ENCODE measurements around the gene CDS2. TPM values are rescaled to one million over a fixed set of nuclear protein-coding genes. Genes with fewer than 3 reads are reported as not detected.
A peak's percentile ranks its signal among the peaks of the same experiment; 100 is the strongest.

CDS2 gene
- total and polyA plus RNA-seq, 8 donors = 2.1 to 88.1 (median 14.7) TPM

- intact Hi-C loops (cut with DNase I; ENCODE audit: low total_unique reads) = no loop called here
- Histone ChIP-seq H3K4me3 (no peak overlapping the region), H3K9me3 (no peaks in the 10 kb centered on the region), H3K4me1 (no peaks in the 10 kb centered on the region), H3K27me3 (no peaks in the 10 kb centered on the region), H3K27ac (no peak overlapping the region), H3K36me3 (peaks cover 0 to 20% (median 6%) of the 10 kb centered on the region in 4 donors)
- TF ChIP-seq EP300 (IDR thresholded peaks at IDR 0.05) = no peak
- no peak for TF ChIP-seq CTCF (IDR thresholded peaks at IDR 0.05)
- TF ChIP-seq POLR2AphosphoS5 (IDR thresholded peaks at IDR 0.05) = no peak
- TF ChIP-seq POLR2A (IDR thresholded peaks at IDR 0.05) = no peak
- 88 to 91% (median 89%) methylated on average over 8 of the region's 8 CpGs for WGBS, 5 donors
- peak in 1 of 2 donors; percentile 22 for DNase-seq
Observed at GRCh38 chr20:5211803-5212714, 85.3 kb downstream of the CDS2 start.

GRCh38 chr20:5212907-5213487 is 86.2 kb downstream of the CDS2 start:
- Histone ChIP-seq H3K4me1 (no peaks in the 10 kb centered on the region), H3K27ac (no peak overlapping the region), H3K27me3 (no peaks in the 10 kb centered on the region), H3K9me3 (no peaks in the 10 kb centered on the region), H3K4me3 (no peak overlapping the region), H3K36me3 (peaks cover 0 to 20% (median 6%) of the 10 kb centered on the region in 4 donors)
- WGBS, 5 donors = 45 to 64% (median 62%) methylated on average over 2 of the region's 2 CpGs
- intact Hi-C loops (cut with DNase I; ENCODE audit: low total_unique reads) = no loop called here
- TF ChIP-seq POLR2A (IDR thresholded peaks at IDR 0.05) (no peak), POLR2AphosphoS5 (IDR thresholded peaks at IDR 0.05) (no peak), EP300 (IDR thresholded peaks at IDR 0.05) (no peak), CTCF (IDR thresholded peaks at IDR 0.05) (no peak)
- no peak for DNase-seq

GRCh38 chr20:5214826-5215225 is 88.0 kb downstream of the CDS2 start:
- no peak overlapping the region for H3K4me3 ChIP-seq
- peaks cover 0 to 14% (median 6%) of the 10 kb centered on the region in 4 donors for H3K36me3 ChIP-seq
- intact Hi-C loops (cut with DNase I; ENCODE audit: low total_unique reads) = no loop called here
- H3K4me1 ChIP-seq = no peaks in the 10 kb centered on the region
- WGBS, 5 donors = 78 to 86% (median 82%) methylated on average over 3 of the region's 3 CpGs
- no peaks in the 10 kb centered on the region for H3K27me3 ChIP-seq
- TF ChIP-seq CTCF (IDR thresholded peaks at IDR 0.05) (no peak), POLR2AphosphoS5 (IDR thresholded peaks at IDR 0.05) (no peak), POLR2A (IDR thresholded peaks at IDR 0.05) (no peak)
- DNase-seq = no peak
- no peak overlapping the region for H3K27ac ChIP-seq
- no peaks in the 10 kb centered on the region for H3K9me3 ChIP-seq

- TF ChIP-seq POLR2AphosphoS5 (IDR thresholded peaks at IDR 0.05) (no peak), EP300 (IDR thresholded peaks at IDR 0.05) (no peak), POLR2A (IDR thresholded peaks at IDR 0.05) (no peak), CTCF (IDR thresholded peaks at IDR 0.05) (no peak)
- 67 to 81% (median 68%) methylated on average over 4 of the region's 4 CpGs for WGBS, 5 donors
Observed at GRCh38 chr20:5215672-5216304, 89.0 kb downstream of the CDS2 start.

More at GRCh38 chr20:5215672-5216304, 89.0 kb downstream of the CDS2 start:
- Histone ChIP-seq H3K4me1 (no peaks in the 10 kb centered on the region), H3K9me3 (no peaks in the 10 kb centered on the region), H3K27ac (no peak overlapping the region), H3K36me3 (peaks cover 0 to 14% (median 6%) of the 10 kb centered on the region in 4 donors), H3K4me3 (no peak overlapping the region), H3K27me3 (no peaks in the 10 kb centered on the region)
- intact Hi-C loops (cut with DNase I; ENCODE audit: low total_unique reads) = no loop called here
- no peak for DNase-seq

Data from stomach (tissue), 9 donors.